NCI-H446 treated with DMSO at 0.1 percent for 48 hours (cell line): ENCODE results near the gene PADI3.

Experiments
- DNase-seq: peaks from one replicate; lab custom pipeline; 2025; lab: John Stamatoyannopoulos, UW

PADI3 gene

GRCh38 chr1:17243274-17243673 lies 5.6 kb upstream of the PADI3 start:
- DNase-seq = no peak

- no peak for DNase-seq
These were observed 3.8 kb upstream of the PADI3 start for GRCh38 chr1:17244821-17245740.

GRCh38 chr1:17245816-17246325 lies 3.0 kb upstream of the PADI3 start:
- no peak for DNase-seq

GRCh38 chr1:17246971-17247370 lies 1.9 kb upstream of the PADI3 start:
- no peak for DNase-seq

GRCh38 chr1:17250601-17251000 lies 1.7 kb downstream of the PADI3 start:
- peak; percentile 6 for DNase-seq

- no peak for DNase-seq
These were observed 2.3 kb downstream of the PADI3 start for GRCh38 chr1:17251246-17251645.

- DNase-seq = no peak
These were observed 2.9 kb downstream of the PADI3 start for GRCh38 chr1:17251701-17252376.

GRCh38 chr1:17255336-17255735 lies 6.4 kb downstream of the PADI3 start:
- no peak for DNase-seq

GRCh38 chr1:17258116-17258757 lies 9.3 kb downstream of the PADI3 start:
- no peak for DNase-seq

GRCh38 chr1:17258758-17259130 lies 9.8 kb downstream of the PADI3 start:
- no peak for DNase-seq

GRCh38 chr1:17259233-17259873 lies 10.5 kb downstream of the PADI3 start:
- no peak for DNase-seq

GRCh38 chr1:17260264-17260663 lies 11.4 kb downstream of the PADI3 start:
- DNase-seq = no peak

- DNase-seq = no peak
These were observed 11.8 kb downstream of the PADI3 start for GRCh38 chr1:17260738-17261137.

- DNase-seq = no peak
These were observed 15.0 kb downstream of the PADI3 start for GRCh38 chr1:17263936-17264335.

GRCh38 chr1:17264470-17264869 lies 15.6 kb downstream of the PADI3 start:
- no peak for DNase-seq

- DNase-seq = no peak
These were observed 16.3 kb downstream of the PADI3 start for GRCh38 chr1:17265162-17265561.

- no peak for DNase-seq
These were observed 17.1 kb downstream of the PADI3 start for GRCh38 chr1:17265950-17266349.

- no peak for DNase-seq
These were observed 22.2 kb downstream of the PADI3 start for GRCh38 chr1:17270891-17271765.

GRCh38 chr1:17272066-17272465 lies 23.2 kb downstream of the PADI3 start:
- DNase-seq = no peak

- DNase-seq = no peak
These were observed 23.7 kb downstream of the PADI3 start for GRCh38 chr1:17272646-17273045.

GRCh38 chr1:17273096-17273495 lies 24.2 kb downstream of the PADI3 start:
- DNase-seq = no peak
